ENCODE data around the gene IRF4. TPM values are rescaled to one million over a fixed set of nuclear protein-coding genes. Genes with fewer than 3 reads are reported as not detected.
"Not testable (repeated sequence)": the region's sequence is repeated elsewhere in the genome, so short reads cannot be mapped to it uniquely, and the experiment has no call there.

IRF4 gene
- total and polyA plus RNA-seq, 4 donors, result 0.10 to 3.8 (median 0.94) TPM

GRCh38 chr6:369559-370431, 21.8 kb upstream of the IRF4 start:
- intact Hi-C loops (cut with DNase I), result no loop called here
- Histone ChIP-seq H3K4me1 (ENCODE audit: control insufficient read depth in 1 of 2, insufficient read depth in 2 of 2, low read length in 2 of 2) (no peaks in the 10 kb centered on the region), H3K9me3 (ENCODE audit: control insufficient read depth, low read length) (peaks cover 2% of the 10 kb centered on the region), H3K4me3 (ENCODE audit: low read length in 2 of 2) (no peak overlapping the region), H3K27me3 (ENCODE audit: control insufficient read depth in 1 of 2, insufficient read depth in 2 of 2, low read length in 1 of 2) (no peaks in the 10 kb centered on the region), H3K27ac (ENCODE audit: low read depth in 1 of 2, low read length in 2 of 2) (no peak overlapping the region), H3K36me3 (ENCODE audit: control insufficient read depth in 1 of 2, insufficient read depth in 2 of 2, low read length in 1 of 2) (no peaks in the 10 kb centered on the region)
- 76 to 79% methylated on average over 13 of the region's 13 CpGs for WGBS, 2 donors
- ATAC-seq (ENCODE audit: low FRiP score), result no peak
- DNase-seq, result peak; percentile 41 to 70

GRCh38 chr6:370555-370954, 21.0 kb upstream of the IRF4 start:
- 75 to 76% methylated on average over 6 of the region's 6 CpGs for WGBS, 2 donors
- ATAC-seq (ENCODE audit: low FRiP score), result no peak
- Histone ChIP-seq H3K9me3 (ENCODE audit: control insufficient read depth, low read length) (peaks cover 2% of the 10 kb centered on the region), H3K4me1 (ENCODE audit: control insufficient read depth in 1 of 2, insufficient read depth in 2 of 2, low read length in 2 of 2) (no peaks in the 10 kb centered on the region), H3K27me3 (ENCODE audit: control insufficient read depth in 1 of 2, insufficient read depth in 2 of 2, low read length in 1 of 2) (no peaks in the 10 kb centered on the region), H3K27ac (ENCODE audit: low read depth in 1 of 2, low read length in 2 of 2) (no peak overlapping the region), H3K4me3 (ENCODE audit: low read length in 2 of 2) (no peak overlapping the region), H3K36me3 (ENCODE audit: control insufficient read depth in 1 of 2, insufficient read depth in 2 of 2, low read length in 1 of 2) (no peaks in the 10 kb centered on the region)
- DNase-seq, result peak; percentile 37 to 58
- intact Hi-C loops (cut with DNase I), result no loop called here

- H3K27me3 ChIP-seq (ENCODE audit: control insufficient read depth in 1 of 2, insufficient read depth in 2 of 2, low read length in 1 of 2); H3K36me3 ChIP-seq (ENCODE audit: control insufficient read depth in 1 of 2, insufficient read depth in 2 of 2, low read length in 1 of 2); ATAC-seq (ENCODE audit: low FRiP score); H3K4me3 ChIP-seq (ENCODE audit: low read length in 2 of 2); DNase-seq; H3K9me3 ChIP-seq (ENCODE audit: control insufficient read depth, low read length); intact Hi-C loops (cut with DNase I); H3K27ac ChIP-seq (ENCODE audit: low read depth in 1 of 2, low read length in 2 of 2); H3K4me1 ChIP-seq (ENCODE audit: control insufficient read depth in 1 of 2, insufficient read depth in 2 of 2, low read length in 2 of 2): not testable (repeated sequence)
- 88 to 95% methylated on average over 2 of the region's 2 CpGs for WGBS, 2 donors
Observed at GRCh38 chr6:371851-372250, 19.7 kb upstream of the IRF4 start.

- peak in 1 of 2 donors; percentile 71 for DNase-seq
- H3K4me3 ChIP-seq (ENCODE audit: low read length in 2 of 2), result no peak overlapping the region
- no peak overlapping the region for H3K27ac ChIP-seq (ENCODE audit: low read depth in 1 of 2, low read length in 2 of 2)
- intact Hi-C loops (cut with DNase I), result no loop called here
- no peaks in the 10 kb centered on the region for H3K4me1 ChIP-seq (ENCODE audit: control insufficient read depth in 1 of 2, insufficient read depth in 2 of 2, low read length in 2 of 2)
- 77 to 85% methylated on average over 16 of the region's 16 CpGs for WGBS, 2 donors
- peaks cover under 1% of the 10 kb centered on the region for H3K9me3 ChIP-seq (ENCODE audit: control insufficient read depth, low read length)
- no peaks in the 10 kb centered on the region for H3K36me3 ChIP-seq (ENCODE audit: control insufficient read depth in 1 of 2, insufficient read depth in 2 of 2, low read length in 1 of 2)
- H3K27me3 ChIP-seq (ENCODE audit: control insufficient read depth in 1 of 2, insufficient read depth in 2 of 2, low read length in 1 of 2), result no peaks in the 10 kb centered on the region
- no peak for ATAC-seq (ENCODE audit: low FRiP score)
Observed at GRCh38 chr6:372336-372911, 19.1 kb upstream of the IRF4 start.

GRCh38 chr6:373031-373430, 18.5 kb upstream of the IRF4 start:
- Histone ChIP-seq H3K27me3 (ENCODE audit: control insufficient read depth in 1 of 2, insufficient read depth in 2 of 2, low read length in 1 of 2) (no peaks in the 10 kb centered on the region), H3K4me1 (ENCODE audit: control insufficient read depth in 1 of 2, insufficient read depth in 2 of 2, low read length in 2 of 2) (no peaks in the 10 kb centered on the region), H3K27ac (ENCODE audit: low read depth in 1 of 2, low read length in 2 of 2) (no peak overlapping the region), H3K9me3 (ENCODE audit: control insufficient read depth, low read length) (no peaks in the 10 kb centered on the region), H3K36me3 (ENCODE audit: control insufficient read depth in 1 of 2, insufficient read depth in 2 of 2, low read length in 1 of 2) (no peaks in the 10 kb centered on the region), H3K4me3 (ENCODE audit: low read length in 2 of 2) (no peak overlapping the region)
- 81% methylated on average over 8 of the region's 8 CpGs for WGBS, 2 donors
- no peak for DNase-seq
- intact Hi-C loops (cut with DNase I), result no loop called here
- ATAC-seq (ENCODE audit: low FRiP score), result no peak

- no peaks in the 10 kb centered on the region for H3K4me1 ChIP-seq (ENCODE audit: control insufficient read depth in 1 of 2, insufficient read depth in 2 of 2, low read length in 2 of 2)
- 52% methylated on average over 26 of the region's 26 CpGs for WGBS, 2 donors
- H3K9me3 ChIP-seq (ENCODE audit: control insufficient read depth, low read length), result no peaks in the 10 kb centered on the region
- DNase-seq (peak in 1 of 2 donors; percentile 38), ATAC-seq (ENCODE audit: low FRiP score) (peak; percentile 16)
- no peaks in the 10 kb centered on the region for H3K27me3 ChIP-seq (ENCODE audit: control insufficient read depth in 1 of 2, insufficient read depth in 2 of 2, low read length in 1 of 2)
- intact Hi-C loops (cut with DNase I), result no loop called here
- no peaks in the 10 kb centered on the region for H3K36me3 ChIP-seq (ENCODE audit: control insufficient read depth in 1 of 2, insufficient read depth in 2 of 2, low read length in 1 of 2)
- H3K4me3 ChIP-seq (ENCODE audit: low read length in 2 of 2), result no peak overlapping the region
- no peak overlapping the region for H3K27ac ChIP-seq (ENCODE audit: low read depth in 1 of 2, low read length in 2 of 2)
Observed at GRCh38 chr6:373773-374724, 17.5 kb upstream of the IRF4 start.

GRCh38 chr6:374956-375355, 16.6 kb upstream of the IRF4 start:
- Histone ChIP-seq H3K36me3 (ENCODE audit: control insufficient read depth in 1 of 2, insufficient read depth in 2 of 2, low read length in 1 of 2) (no peaks in the 10 kb centered on the region), H3K4me1 (ENCODE audit: control insufficient read depth in 1 of 2, insufficient read depth in 2 of 2, low read length in 2 of 2) (no peaks in the 10 kb centered on the region), H3K27me3 (ENCODE audit: control insufficient read depth in 1 of 2, insufficient read depth in 2 of 2, low read length in 1 of 2) (no peaks in the 10 kb centered on the region), H3K9me3 (ENCODE audit: control insufficient read depth, low read length) (no peaks in the 10 kb centered on the region), H3K27ac (ENCODE audit: low read depth in 1 of 2, low read length in 2 of 2) (no peak overlapping the region), H3K4me3 (ENCODE audit: low read length in 2 of 2) (no peak overlapping the region)
- DNase-seq (no peak), ATAC-seq (ENCODE audit: low FRiP score) (no peak)
- WGBS, 2 donors, result 80 to 83% methylated on average over 8 of the region's 8 CpGs
- intact Hi-C loops (cut with DNase I), result no loop called here

- Histone ChIP-seq H3K36me3 (ENCODE audit: control insufficient read depth in 1 of 2, insufficient read depth in 2 of 2, low read length in 1 of 2) (no peaks in the 10 kb centered on the region), H3K9me3 (ENCODE audit: control insufficient read depth, low read length) (no peaks in the 10 kb centered on the region), H3K4me1 (ENCODE audit: control insufficient read depth in 1 of 2, insufficient read depth in 2 of 2, low read length in 2 of 2) (no peaks in the 10 kb centered on the region), H3K4me3 (ENCODE audit: low read length in 2 of 2) (no peak overlapping the region), H3K27me3 (ENCODE audit: control insufficient read depth in 1 of 2, insufficient read depth in 2 of 2, low read length in 1 of 2) (no peaks in the 10 kb centered on the region), H3K27ac (ENCODE audit: low read depth in 1 of 2, low read length in 2 of 2) (no peak overlapping the region)
- DNase-seq (no peak), ATAC-seq (ENCODE audit: low FRiP score) (no peak)
- WGBS, 2 donors, result 71 to 77% methylated on average over 10 of the region's 10 CpGs
- intact Hi-C loops (cut with DNase I), result no loop called here
Observed at GRCh38 chr6:376827-377640, 14.5 kb upstream of the IRF4 start.

Measured in aorta (tissue), 5 donors.